Erythroblast (primary cell): ENCODE data around the gene RARRES1.

ENCODE experiments used
- GATA1 ChIP-seq: IDR thresholded peaks from 2 replicates; pipeline ENCODE4 v1.6.1; 2011; ENCODE audit warnings: low read depth, mild to moderate bottlenecking, control low read depth, low read length, moderate library complexity
- POLR2A ChIP-seq: IDR thresholded peaks from 2 replicates; pipeline ENCODE4 v1.6.1; 2011; ENCODE audit warnings: mild to moderate bottlenecking, low read length

DNA sequence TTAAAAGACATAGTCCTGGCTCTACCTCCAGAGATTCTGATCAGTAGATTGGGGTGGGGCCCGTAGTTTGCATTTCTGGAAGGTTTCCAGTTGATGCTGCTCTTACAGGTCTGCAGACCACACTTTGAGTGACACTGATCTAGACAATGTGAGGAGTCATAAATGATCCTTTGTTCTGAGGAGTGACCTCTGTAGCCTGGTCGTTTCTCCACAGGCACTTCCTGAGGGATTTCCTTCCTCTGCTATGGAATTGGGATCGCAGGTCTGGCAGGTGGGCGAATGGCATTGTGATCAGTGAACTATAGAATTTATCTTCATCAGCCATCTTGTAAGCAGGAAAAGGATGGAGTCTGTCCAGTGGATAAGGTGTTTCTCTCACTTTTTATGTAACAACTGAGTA lies 82.5 kb downstream of the RARRES1 start:
- TF ChIP-seq POLR2A (no peak), GATA1 (no peak)
